Measurements from ENCODE around the gene SMTNL1. TPM values are rescaled to one million over a fixed set of nuclear protein-coding genes. Genes with fewer than 3 reads are reported as not detected.
A peak's percentile ranks its signal among the peaks of the same experiment; 100 is the strongest.

Gene SMTNL1
- total RNA-seq, 1 experiment from 2014 or later = 0.26 TPM

GRCh38 chr11:57513911-57514537 is 23.4 kb upstream of the SMTNL1 start (continued):
- TF ChIP-seq ZNF423 (CRISPR knock-in tag; IDR thresholded peaks at IDR 0.05) (no peak), STAT6 (CRISPR knock-in tag; conservative IDR thresholded peaks at IDR 0.05; ENCODE audit: low read depth) (no peak), NFYB (CRISPR knock-in tag; conservative IDR thresholded peaks at IDR 0.05; ENCODE audit: low read depth) (no peak), SP1 (CRISPR knock-in tag; conservative IDR thresholded peaks at IDR 0.05) (0 out of 2 replicates have a peak, but pooled peaks have one; percentile 38)

- peak overlapping the region; percentile 93 for H3K4me3 Mint-ChIP-seq
- H3K36me3 Mint-ChIP-seq = no peaks in the 10 kb centered on the region
- peaks cover 22% of the 10 kb centered on the region for H3K27me3 Mint-ChIP-seq (ENCODE audit: low read depth)
- H3K27ac Mint-ChIP-seq = no peak overlapping the region
- POLR2A ChIA-PET = interaction anchor here (0.8 to 3.9 kb wide), 7 partner anchors 11 to 125 kb away, joined by 3 to 37 read pairs (median 4); no protein-coding TSS in a partner anchor
- peak; percentile 71 for ATAC-seq
- CTCF ChIA-PET = interaction anchor here (1.3 to 6.9 kb wide), 14 partner anchors 12 to 169 kb away, joined by 3 to 147 read pairs (median 8); partner anchors contain the start of genes RTN4RL2, TIMM10 and UBE2L6
- peaks cover 20% of the 10 kb centered on the region for H3K4me1 Mint-ChIP-seq
- TF ChIP-seq FOXK1 (CRISPR knock-in tag; IDR thresholded peaks at IDR 0.05) = 0 out of 2 replicates have a peak, but pooled peaks have one; percentile 39
- 0 out of 2 replicates have a peak, but pooled peaks have one; percentile 48 for TF ChIP-seq E2F5 (CRISPR knock-in tag; IDR thresholded peaks at IDR 0.05)
- TF ChIP-seq ZBTB21 (CRISPR knock-in tag; IDR thresholded peaks at IDR 0.05; ENCODE audit: borderline replicate concordance) = 0 out of 2 replicates have a peak, but pooled peaks have one; percentile 12
- 0 out of 2 replicates have a peak, but pooled peaks have one; percentile 50 for TF ChIP-seq GABPB1 (CRISPR knock-in tag; IDR thresholded peaks at IDR 0.05)
- TF ChIP-seq USF2 (CRISPR knock-in tag; IDR thresholded peaks at IDR 0.05) = peak; percentile 82
- TF ChIP-seq USF1 (CRISPR knock-in tag; IDR thresholded peaks at IDR 0.05) = peak; percentile 81
- peak; percentile 94 for TF ChIP-seq GTF2I (CRISPR knock-in tag; conservative IDR thresholded peaks at IDR 0.05)
- peak; percentile 84 for TF ChIP-seq MAX (CRISPR knock-in tag; IDR thresholded peaks at IDR 0.05)
- no peak for TF ChIP-seq CREM (CRISPR knock-in tag; IDR thresholded peaks at IDR 0.05)
- peak; percentile 53; the same call in 1 of the 2 replicates for TF ChIP-seq MYBL2 (CRISPR knock-in tag; IDR thresholded peaks at IDR 0.05)
- no peak; the same call in 1 of the 2 replicates for TF ChIP-seq ARID4B (CRISPR knock-in tag; IDR thresholded peaks at IDR 0.05; ENCODE audit: borderline replicate concordance)
- no peak for TF ChIP-seq ZMAT4 (CRISPR knock-in tag; IDR thresholded peaks at IDR 0.05)
- no peak for TF ChIP-seq NFATC4 (CRISPR knock-in tag; IDR thresholded peaks at IDR 0.05)
- TF ChIP-seq RELA (CRISPR knock-in tag; IDR thresholded peaks at IDR 0.05; ENCODE audit: borderline replicate concordance) = no peak
- no peak for TF ChIP-seq AR (CRISPR knock-in tag; IDR thresholded peaks at IDR 0.05)
- TF ChIP-seq CREB1 (CRISPR knock-in tag; IDR thresholded peaks at IDR 0.05) = no peak
- DNase-seq (ENCODE audit: low spot score) = peak; percentile 56
- no peaks in the 10 kb centered on the region for H3K9me3 Mint-ChIP-seq
These were observed 22.7 kb upstream of the SMTNL1 start for GRCh38 chr11:57514538-57515331.

Measured in WTC11 (cell line).